HepG2 (cell line): ENCODE results near the gene GATM. TPM values are rescaled to one million over a fixed set of nuclear protein-coding genes. Genes with fewer than 3 reads are reported as not detected.

Experiments
- AFF4 ChIP-seq: sonication (generic); formaldehyde crosslinking; IDR thresholded peaks from 2 replicates; pipeline ENCODE4 v1.4.0; 2020; ENCODE audit warnings: missing genetic modification reagents
- DMAP1 ChIP-seq: IDR thresholded peaks from 2 replicates; pipeline ENCODE4 v1.6.1; 2016
- DR1 ChIP-seq: sonication (generic); formaldehyde crosslinking; IDR thresholded peaks from 2 replicates; pipeline ENCODE4 v1.8.0; 2021; ENCODE audit warnings: mild to moderate bottlenecking, missing genetic modification reagents, inconsistent platforms
- DZIP1 ChIP-seq: sonication (generic); formaldehyde crosslinking; IDR thresholded peaks from 2 replicates; pipeline ENCODE4 v1.5.0; 2020; ENCODE audit warnings: mild to moderate bottlenecking, missing genetic modification reagents
- ISL2 ChIP-seq: sonication (generic); formaldehyde crosslinking; IDR thresholded peaks from 2 replicates; pipeline ENCODE4 v1.5.0; 2020; ENCODE audit warnings: missing genetic modification reagents
- SP4 ChIP-seq: sonication (generic); formaldehyde crosslinking; IDR thresholded peaks from 2 replicates; pipeline ENCODE4 v1.8.1; 2023; ENCODE audit warnings: mild to moderate bottlenecking, missing genetic modification reagents
- SP5 ChIP-seq: IDR thresholded peaks from 2 replicates; pipeline ENCODE4 v1.6.1; 2016; ENCODE audit warnings: low read depth, borderline replicate concordance
- SRY ChIP-seq: sonication (generic); formaldehyde crosslinking; IDR thresholded peaks from 2 replicates; pipeline ENCODE4 v1.8.0; 2022; ENCODE audit warnings: mild to moderate bottlenecking, missing genetic modification reagents
- ZBTB25 ChIP-seq: IDR thresholded peaks from 2 replicates; pipeline ENCODE4 v1.6.1; 2018; ENCODE audit warnings: missing genetic modification reagents
- ZBTB4 ChIP-seq: sonication (generic); formaldehyde crosslinking; IDR thresholded peaks from 2 replicates; pipeline ENCODE4 v1.4.0; 2020; ENCODE audit warnings: missing genetic modification reagents, mild to moderate bottlenecking, borderline replicate concordance
- ZBTB49 ChIP-seq: sonication (generic); formaldehyde crosslinking; IDR thresholded peaks from 2 replicates; pipeline ENCODE4 v1.4.0; 2020; ENCODE audit warnings: missing genetic modification reagents, borderline replicate concordance
- ZFP36L1 ChIP-seq: sonication (generic); formaldehyde crosslinking; IDR thresholded peaks from 2 replicates; pipeline ENCODE4 v1.8.0; 2022; ENCODE audit warnings: mild to moderate bottlenecking, missing genetic modification reagents, moderate library complexity
- ZGPAT ChIP-seq: IDR thresholded peaks from 2 replicates; pipeline ENCODE4 v1.6.1; 2016; ENCODE audit warnings: mild to moderate bottlenecking
- polyA plus RNA-seq, 8 experiments: library from polyadenylated mRNA; depleted of rRNA in 3 of 8; stranded (reverse) in 7 of 8; unstranded in 1 of 8; fragments of >200 nt; fragmentation: Illumina TruSeq in 4 of 8; extraction: Trizol in 4 of 8; gene quantifications; 2 replicates each; pipeline versions ENCODE4 v1.2.1 to v1.2.3, GENCODE V29; 2011 to 2016; ENCODE audit warnings: low read depth in 4 of 8, missing spikeins in 1 of 8, mixed read lengths in 1 of 8; ENCODE audit not compliant: insufficient read depth in 1 of 8
- total RNA-seq, 5 experiments: library from RNA; depleted of rRNA; stranded (reverse); fragments of >200 nt; fragmentation: Illumina TruSeq; extraction: Trizol; gene quantifications; 2 replicates each; pipeline ENCODE4 v1.2.3, GENCODE V29; 2016; ENCODE audit warnings: low read depth in 1 of 5

Gene GATM
- total and polyA plus RNA-seq, 2 of the 13 experiments (the other 11 are each of a cell fraction or from before 2014, with no cell fraction given): 2.1 to 16.8 TPM

GRCh38 chr15:45402162-45402954, 24.0 kb upstream of the GATM start (continued):
- peak; percentile 84 for TF ChIP-seq DR1 (CRISPR knock-in tag)
- peak; percentile 61; the same call in 1 of the 2 replicates for TF ChIP-seq ZBTB4
- TF ChIP-seq AFF4 (CRISPR knock-in tag): no peak
- peak; percentile 71 for TF ChIP-seq SP4 (CRISPR knock-in tag)
- 0 out of 2 replicates have a peak, but pooled peaks have one; percentile 78 for TF ChIP-seq DZIP1 (CRISPR knock-in tag)
- TF ChIP-seq SRY (CRISPR knock-in tag): peak; percentile 94
- TF ChIP-seq DMAP1 (CRISPR knock-in tag): peak; percentile 82
- no peak for TF ChIP-seq ZBTB49 (CRISPR knock-in tag)
- TF ChIP-seq ZBTB25 (CRISPR knock-in tag): peak; percentile 90
- TF ChIP-seq ZFP36L1 (CRISPR knock-in tag): no peak
- TF ChIP-seq SP5 (CRISPR knock-in tag): no peak
- peak; percentile 59 for TF ChIP-seq ISL2 (CRISPR knock-in tag)
- TF ChIP-seq ZGPAT: peak; percentile 83
